ENCODE results near the gene TPRA1.

TPRA1 gene

GRCh38 chr3:127560051-127560787 is 30.3 kb downstream of the TPRA1 start:
- Mint-ChIP-seq H3K27ac (peak overlapping the region; percentile 77), H3K27me3 (peaks cover 1% of the 10 kb centered on the region), H3K4me1 (peaks cover 7% of the 10 kb centered on the region), H3K9me3 (peaks cover 8% of the 10 kb centered on the region), H3K36me3 (peaks cover 4% of the 10 kb centered on the region), H3K4me3 (no peak overlapping the region)

- no peak overlapping the region for H3K27ac Mint-ChIP-seq
- peaks cover 4% of the 10 kb centered on the region for H3K36me3 Mint-ChIP-seq
- no peak overlapping the region for H3K4me3 Mint-ChIP-seq
- peaks cover 3% of the 10 kb centered on the region for H3K27me3 Mint-ChIP-seq
- H3K9me3 Mint-ChIP-seq, result peaks cover 8% of the 10 kb centered on the region
- peaks cover 7% of the 10 kb centered on the region for H3K4me1 Mint-ChIP-seq
These were observed 34.0 kb downstream of the TPRA1 start for GRCh38 chr3:127556565-127556964.

- H3K4me1 Mint-ChIP-seq, result peaks cover under 1% of the 10 kb centered on the region
- H3K9me3 Mint-ChIP-seq, result peaks cover 6% of the 10 kb centered on the region
- H3K27ac Mint-ChIP-seq, result no peak overlapping the region
- peaks cover 3% of the 10 kb centered on the region for H3K27me3 Mint-ChIP-seq
- peaks cover 2% of the 10 kb centered on the region for H3K36me3 Mint-ChIP-seq
- no peak overlapping the region for H3K4me3 Mint-ChIP-seq
These were observed 35.4 kb downstream of the TPRA1 start for GRCh38 chr3:127555108-127555507.

- no peaks in the 10 kb centered on the region for H3K36me3 Mint-ChIP-seq
- H3K27ac Mint-ChIP-seq, result no peak overlapping the region
- H3K4me3 Mint-ChIP-seq, result no peak overlapping the region
- H3K27me3 Mint-ChIP-seq, result peaks cover 3% of the 10 kb centered on the region
- H3K4me1 Mint-ChIP-seq, result peaks cover 6% of the 10 kb centered on the region
- H3K9me3 Mint-ChIP-seq, result no peaks in the 10 kb centered on the region
These were observed 38.5 kb downstream of the TPRA1 start for GRCh38 chr3:127552038-127552437.

GRCh38 chr3:127551178-127551577 is 39.4 kb downstream of the TPRA1 start:
- Mint-ChIP-seq H3K27me3 (peaks cover 3% of the 10 kb centered on the region), H3K27ac (no peak overlapping the region), H3K9me3 (no peaks in the 10 kb centered on the region), H3K36me3 (no peaks in the 10 kb centered on the region), H3K4me3 (no peak overlapping the region), H3K4me1 (peaks cover 11% of the 10 kb centered on the region)

- no peaks in the 10 kb centered on the region for H3K36me3 Mint-ChIP-seq
- peaks cover 3% of the 10 kb centered on the region for H3K27me3 Mint-ChIP-seq
- H3K9me3 Mint-ChIP-seq, result no peaks in the 10 kb centered on the region
- H3K4me1 Mint-ChIP-seq, result peaks cover 11% of the 10 kb centered on the region
- no peak overlapping the region for H3K27ac Mint-ChIP-seq
- H3K4me3 Mint-ChIP-seq, result no peak overlapping the region
These were observed 39.9 kb downstream of the TPRA1 start for GRCh38 chr3:127550468-127551157.

GRCh38 chr3:127549826-127550467 is 40.6 kb downstream of the TPRA1 start:
- Mint-ChIP-seq H3K27ac (no peak overlapping the region), H3K36me3 (no peaks in the 10 kb centered on the region), H3K4me3 (no peak overlapping the region), H3K27me3 (peaks cover 3% of the 10 kb centered on the region), H3K4me1 (peaks cover 11% of the 10 kb centered on the region), H3K9me3 (no peaks in the 10 kb centered on the region)

- Mint-ChIP-seq H3K36me3 (no peaks in the 10 kb centered on the region), H3K4me1 (peaks cover 11% of the 10 kb centered on the region), H3K27me3 (peaks cover 1% of the 10 kb centered on the region), H3K9me3 (no peaks in the 10 kb centered on the region), H3K4me3 (peak overlapping the region; percentile 81), H3K27ac (peak overlapping the region; percentile 51)
These were observed 42.5 kb downstream of the TPRA1 start for GRCh38 chr3:127547761-127548605.

GRCh38 chr3:127546970-127547733 is 43.4 kb downstream of the TPRA1 start:
- Mint-ChIP-seq H3K27me3 (no peaks in the 10 kb centered on the region), H3K36me3 (no peaks in the 10 kb centered on the region), H3K4me3 (peak overlapping the region; percentile 60), H3K9me3 (no peaks in the 10 kb centered on the region), H3K27ac (peak overlapping the region; percentile 47), H3K4me1 (peaks cover 11% of the 10 kb centered on the region)

- Mint-ChIP-seq H3K9me3 (no peaks in the 10 kb centered on the region), H3K4me3 (peak overlapping the region; percentile 60), H3K36me3 (no peaks in the 10 kb centered on the region), H3K27ac (peak overlapping the region; percentile 47), H3K4me1 (peaks cover 11% of the 10 kb centered on the region), H3K27me3 (no peaks in the 10 kb centered on the region)
These were observed 44.0 kb downstream of the TPRA1 start for GRCh38 chr3:127546554-127546953.

- Mint-ChIP-seq H3K9me3 (no peaks in the 10 kb centered on the region), H3K27me3 (no peaks in the 10 kb centered on the region), H3K4me3 (peak overlapping the region; percentile 26), H3K27ac (no peak overlapping the region), H3K36me3 (no peaks in the 10 kb centered on the region), H3K4me1 (peaks cover 11% of the 10 kb centered on the region)
These were observed 44.6 kb downstream of the TPRA1 start for GRCh38 chr3:127545711-127546457.

- Mint-ChIP-seq H3K27ac (no peak overlapping the region), H3K9me3 (no peaks in the 10 kb centered on the region), H3K4me3 (peak overlapping the region; percentile 23), H3K4me1 (peaks cover 11% of the 10 kb centered on the region), H3K36me3 (no peaks in the 10 kb centered on the region), H3K27me3 (no peaks in the 10 kb centered on the region)
These were observed 45.3 kb downstream of the TPRA1 start for GRCh38 chr3:127545216-127545615.

- Mint-ChIP-seq H3K9me3 (no peaks in the 10 kb centered on the region), H3K36me3 (no peaks in the 10 kb centered on the region), H3K27ac (no peak overlapping the region), H3K4me3 (no peak overlapping the region), H3K27me3 (no peaks in the 10 kb centered on the region), H3K4me1 (peaks cover 11% of the 10 kb centered on the region)
These were observed 45.7 kb downstream of the TPRA1 start for GRCh38 chr3:127544803-127545201.

GRCh38 chr3:127544192-127544802 is 46.2 kb downstream of the TPRA1 start:
- H3K4me1 Mint-ChIP-seq, result peaks cover 11% of the 10 kb centered on the region
- H3K36me3 Mint-ChIP-seq, result no peaks in the 10 kb centered on the region
- no peak overlapping the region for H3K27ac Mint-ChIP-seq
- no peaks in the 10 kb centered on the region for H3K9me3 Mint-ChIP-seq
- H3K27me3 Mint-ChIP-seq, result no peaks in the 10 kb centered on the region
- no peak overlapping the region for H3K4me3 Mint-ChIP-seq

Data from activated naive CD4-positive, alpha-beta T cell treated with anti-CD3 and anti-CD28 coated beads, Interleukin-2, amount 50 U/mL, for 24 hours (primary cell).